Measurements from ENCODE around the gene PMS2.
"Not testable (repeated sequence)": the region's sequence is repeated elsewhere in the genome, so short reads cannot be mapped to it uniquely, and the experiment has no call there.

GRCh38 chr7:6007835-6008590 is 836 bp downstream of the PMS2 start:
- TF ChIP-seq, protein P1, sequence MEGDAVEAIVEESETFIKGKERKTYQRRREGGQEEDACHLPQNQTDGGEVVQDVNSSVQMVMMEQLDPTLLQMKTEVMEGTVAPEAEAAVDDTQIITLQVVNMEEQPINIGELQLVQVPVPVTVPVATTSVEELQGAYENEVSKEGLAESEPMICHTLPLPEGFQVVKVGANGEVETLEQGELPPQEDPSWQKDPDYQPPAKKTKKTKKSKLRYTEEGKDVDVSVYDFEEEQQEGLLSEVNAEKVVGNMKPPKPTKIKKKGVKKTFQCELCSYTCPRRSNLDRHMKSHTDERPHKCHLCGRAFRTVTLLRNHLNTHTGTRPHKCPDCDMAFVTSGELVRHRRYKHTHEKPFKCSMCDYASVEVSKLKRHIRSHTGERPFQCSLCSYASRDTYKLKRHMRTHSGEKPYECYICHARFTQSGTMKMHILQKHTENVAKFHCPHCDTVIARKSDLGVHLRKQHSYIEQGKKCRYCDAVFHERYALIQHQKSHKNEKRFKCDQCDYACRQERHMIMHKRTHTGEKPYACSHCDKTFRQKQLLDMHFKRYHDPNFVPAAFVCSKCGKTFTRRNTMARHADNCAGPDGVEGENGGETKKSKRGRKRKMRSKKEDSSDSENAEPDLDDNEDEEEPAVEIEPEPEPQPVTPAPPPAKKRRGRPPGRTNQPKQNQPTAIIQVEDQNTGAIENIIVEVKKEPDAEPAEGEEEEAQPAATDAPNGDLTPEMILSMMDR (IDR thresholded peaks at IDR 0.05): not testable (repeated sequence)
- TF ChIP-seq EZH2 (IDR thresholded peaks at IDR 0.05; ENCODE audit: borderline replicate concordance, insufficient read depth, low read depth, low read length, poor library complexity, severe bottlenecking): not testable (repeated sequence)

All from B cell (primary cell).